NCI-H748 (cell line): ENCODE measurements around the gene PSMB3.
"Not testable (repeated sequence)": the region's sequence is repeated elsewhere in the genome, so short reads cannot be mapped to it uniquely, and the experiment has no call there.

Experiments
- DNase-seq: peaks from one replicate; lab custom pipeline; 2025; ENCODE audit not compliant: unreplicated experiment; lab: John Stamatoyannopoulos, UW

Gene PSMB3

DNA sequence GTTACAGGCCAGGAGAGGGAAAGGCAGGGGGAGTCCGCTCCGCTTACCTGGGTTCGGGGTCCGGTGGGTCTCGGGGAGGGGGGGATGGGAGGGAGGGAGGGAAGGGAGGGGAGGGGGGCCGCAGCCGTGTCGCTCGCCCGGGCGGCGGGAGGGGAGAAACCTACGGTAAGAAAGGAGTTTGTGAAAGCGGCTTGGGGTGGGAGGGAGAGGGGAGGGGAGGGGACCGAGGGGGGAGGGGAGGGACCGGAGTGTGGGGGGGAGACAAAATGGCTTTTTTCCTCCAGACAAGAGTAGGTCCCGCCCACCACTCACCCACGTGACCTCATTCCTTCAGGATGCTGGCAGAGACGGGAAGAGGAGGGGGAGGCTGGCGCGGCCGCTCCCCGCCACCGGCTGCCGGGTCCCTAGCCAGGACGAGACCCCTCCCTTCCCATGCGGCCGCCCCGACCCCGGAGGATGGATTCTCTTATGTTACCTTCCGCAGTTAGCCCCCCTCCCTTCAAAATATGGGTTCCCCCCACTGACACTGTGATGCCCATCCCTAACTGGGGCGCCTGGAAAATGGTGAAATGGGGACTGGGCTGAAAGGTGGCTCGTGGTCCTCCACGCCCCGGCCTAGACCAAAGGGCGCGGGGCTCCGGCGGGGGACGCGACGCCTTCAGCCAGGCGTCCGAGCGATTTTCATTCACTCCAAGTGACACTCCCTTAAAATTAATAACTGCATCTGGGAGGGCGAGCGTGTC lies 4.2 kb upstream of the PSMB3 start, which contains the start of gene PCGF2:
TSS of gene PCGF2 (minus strand) at position 188 of the 743 bp plus-strand sequence. CDS start 7,934 bp downstream, outside the sequence.
- DNase-seq, result peak; percentile 95

GRCh38 chr17:38748892-38749222 lies 3.7 kb upstream of the PSMB3 start:
- DNase-seq, result no peak

DNA sequence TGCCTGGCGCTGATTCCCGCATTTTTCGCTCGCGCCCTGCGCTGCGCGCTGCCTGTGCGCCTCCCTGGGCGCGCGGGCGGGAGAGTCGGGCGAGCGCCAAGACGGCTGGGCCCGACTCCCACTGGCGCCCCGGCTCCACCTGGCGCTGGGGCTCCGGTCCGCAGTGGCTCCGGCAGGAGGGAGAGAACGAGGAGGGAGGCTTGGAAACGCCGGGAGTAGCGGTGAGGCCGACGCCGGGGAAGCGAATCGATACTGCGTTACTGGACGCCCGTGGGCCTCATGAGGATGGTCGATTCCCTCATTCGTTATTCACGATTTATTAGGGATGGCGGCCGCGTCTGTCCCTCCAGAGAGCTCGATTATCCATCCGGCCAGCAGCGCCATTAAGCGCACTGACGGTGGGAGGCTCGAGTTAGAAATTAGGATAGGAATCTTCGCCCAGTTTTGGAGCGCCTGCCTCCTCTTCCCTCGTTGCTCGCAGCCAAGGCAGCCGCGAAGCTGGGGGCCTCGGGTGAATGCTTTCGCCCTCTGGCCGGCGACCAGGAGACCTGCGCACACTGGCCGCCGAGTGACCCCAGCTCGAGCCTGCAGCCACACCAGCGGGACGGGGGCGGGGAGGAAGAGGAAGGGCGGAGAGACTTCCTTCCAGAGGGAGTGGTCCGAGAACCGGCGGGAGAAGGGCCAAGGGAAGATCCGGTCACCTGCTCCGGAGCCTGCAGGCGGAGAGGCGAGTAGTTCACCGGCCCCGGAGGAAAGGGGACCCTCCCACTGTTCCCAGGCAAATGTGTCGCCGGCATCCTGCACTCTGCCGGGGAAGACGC lies 3.1 kb upstream of the PSMB3 start:
- DNase-seq, result peak; percentile 87

DNA sequence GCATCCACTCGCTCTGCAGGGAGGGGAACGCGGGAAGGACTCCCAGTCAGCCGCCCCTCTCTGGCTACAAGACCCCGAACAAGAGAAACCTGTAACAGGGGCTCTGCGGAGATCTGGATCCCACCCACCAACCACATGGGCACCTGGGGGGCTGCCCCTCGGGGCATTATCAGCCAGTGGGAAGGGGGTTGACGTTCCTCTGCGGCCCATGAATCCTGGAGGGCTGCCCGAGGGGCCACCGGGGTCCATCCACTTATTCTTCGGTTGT lies 2.6 kb upstream of the PSMB3 start:
- DNase-seq, result no peak

DNA sequence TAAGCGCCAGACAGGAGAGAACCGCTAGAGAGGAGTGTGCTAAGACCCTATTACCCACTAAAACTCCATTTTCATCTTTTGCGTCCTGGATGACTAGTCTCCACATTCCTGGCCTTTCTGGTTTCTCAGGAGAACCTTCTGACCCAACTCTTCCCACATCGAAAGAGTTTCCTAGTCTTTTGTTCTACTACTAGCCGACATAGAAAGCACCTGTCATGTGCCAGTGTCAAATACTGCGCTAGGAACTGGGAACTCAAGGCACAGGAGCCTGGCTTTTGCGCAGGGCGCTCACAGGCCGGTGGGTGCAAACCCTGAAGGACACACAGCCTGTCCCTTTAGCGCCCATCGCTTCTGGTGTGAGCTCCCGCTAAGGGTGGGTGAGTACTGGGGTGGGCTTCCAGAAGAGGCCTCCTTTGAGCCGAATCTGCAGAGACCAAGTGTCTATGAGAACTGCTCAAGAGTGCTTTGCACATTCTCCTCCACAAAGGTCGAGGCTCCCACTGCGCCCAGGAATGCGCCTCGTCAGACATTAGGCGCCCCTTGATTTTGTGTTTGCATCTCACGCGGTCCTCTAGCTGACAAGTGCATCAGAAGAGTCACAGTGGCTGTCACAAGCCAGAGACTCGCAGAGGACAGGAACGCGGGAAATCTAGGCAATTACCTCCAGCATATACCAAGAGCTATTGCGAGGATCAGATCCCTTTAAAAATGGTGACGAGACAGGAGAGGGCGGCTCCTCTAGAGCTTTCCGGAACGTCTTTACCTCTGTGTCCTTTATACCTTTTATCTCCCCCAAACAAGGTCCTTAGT lies 2.0 kb upstream of the PSMB3 start:
- peak; percentile 83 for DNase-seq

- DNase-seq, result peak; percentile 67
These were observed 1.3 kb upstream of the PSMB3 start for GRCh38 chr17:38751144-38751807.

GRCh38 chr17:38751808-38752307 lies 683 bp upstream of the PSMB3 start:
- peak; percentile 87 for DNase-seq

DNA sequence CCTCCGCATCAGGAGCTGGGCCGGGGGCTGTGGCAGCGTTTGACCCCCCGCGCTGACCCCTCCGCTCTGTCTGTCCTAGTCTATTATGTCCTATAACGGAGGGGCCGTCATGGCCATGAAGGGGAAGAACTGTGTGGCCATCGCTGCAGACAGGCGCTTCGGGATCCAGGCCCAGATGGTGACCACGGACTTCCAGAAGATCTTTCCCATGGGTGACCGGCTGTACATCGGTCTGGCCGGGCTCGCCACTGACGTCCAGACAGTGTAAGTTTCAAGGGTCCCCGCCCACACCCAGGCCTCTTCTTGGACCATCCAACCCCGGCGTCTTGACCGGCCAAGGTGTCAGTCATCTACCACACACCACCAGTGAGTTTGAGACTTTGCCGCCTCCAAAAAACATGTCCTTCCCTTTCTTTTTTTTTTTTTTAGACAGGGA lies 548 bp downstream of the PSMB3 start:
- DNase-seq, result no peak

DNA sequence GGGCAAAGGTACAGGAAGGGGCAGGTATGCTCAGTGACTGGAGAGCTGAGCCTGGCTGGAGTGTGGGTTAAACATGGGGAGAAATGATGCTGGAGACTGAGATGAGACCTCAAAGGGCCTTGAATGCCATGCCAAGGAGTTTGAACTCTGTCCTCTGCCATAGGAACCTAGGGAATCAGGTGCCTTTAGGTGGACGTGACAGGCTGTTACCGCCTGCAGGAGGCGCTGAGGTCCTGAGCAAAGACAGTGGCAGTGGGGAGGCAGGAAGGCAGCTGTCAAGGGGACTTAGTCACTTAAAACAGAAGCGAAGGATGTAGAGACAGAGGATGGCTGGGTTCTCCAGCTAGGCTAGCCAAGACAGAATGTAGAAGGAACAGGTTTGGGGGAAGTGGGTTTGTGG lies 9.1 kb downstream of the PSMB3 start:
- DNase-seq, result peak; percentile 38

DNA sequence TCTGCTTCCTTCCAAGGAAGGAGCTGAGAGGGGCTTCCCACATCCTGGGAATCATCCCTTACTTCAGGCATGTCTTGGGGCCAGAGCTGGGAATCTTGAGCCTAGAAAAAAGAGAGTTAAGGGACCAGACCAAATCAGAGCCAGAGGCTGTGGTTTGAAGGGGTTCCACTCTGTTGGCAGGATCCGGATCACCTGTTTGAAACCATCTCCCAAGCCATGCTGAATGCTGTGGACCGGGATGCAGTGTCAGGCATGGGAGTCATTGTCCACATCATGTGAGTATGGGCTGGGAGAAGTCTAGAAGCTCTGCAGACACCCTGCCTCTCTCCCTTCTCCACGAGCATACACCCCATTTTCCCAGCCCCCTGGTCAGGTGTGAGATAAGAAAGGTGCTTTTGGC lies 9.7 kb downstream of the PSMB3 start:
- DNase-seq, result no peak

- DNase-seq, result no peak
These were observed 13.8 kb downstream of the PSMB3 start for GRCh38 chr17:38766341-38766740.

GRCh38 chr17:38768417-38768816 lies 15.9 kb downstream of the PSMB3 start:
- no peak for DNase-seq

DNA sequence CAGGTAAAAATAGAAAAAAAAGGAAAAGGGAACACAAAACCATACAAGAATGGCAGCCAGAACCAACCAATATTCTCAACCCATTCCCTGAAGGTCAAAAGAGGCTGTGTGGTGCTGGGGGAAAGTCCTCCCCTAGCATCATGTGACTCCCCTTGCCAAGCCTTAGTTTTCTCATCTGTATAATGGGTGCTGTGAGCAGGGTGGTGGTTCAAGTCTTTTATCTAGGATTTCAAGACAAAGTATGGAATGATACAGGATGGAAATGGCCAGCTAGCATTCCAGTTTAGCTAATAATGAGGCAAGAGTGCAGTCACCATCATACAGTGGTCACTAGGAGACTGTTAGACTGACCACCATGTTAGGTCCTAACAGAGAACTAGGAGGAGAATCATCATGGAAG lies 20.7 kb downstream of the PSMB3 start:
- no peak for DNase-seq

DNA sequence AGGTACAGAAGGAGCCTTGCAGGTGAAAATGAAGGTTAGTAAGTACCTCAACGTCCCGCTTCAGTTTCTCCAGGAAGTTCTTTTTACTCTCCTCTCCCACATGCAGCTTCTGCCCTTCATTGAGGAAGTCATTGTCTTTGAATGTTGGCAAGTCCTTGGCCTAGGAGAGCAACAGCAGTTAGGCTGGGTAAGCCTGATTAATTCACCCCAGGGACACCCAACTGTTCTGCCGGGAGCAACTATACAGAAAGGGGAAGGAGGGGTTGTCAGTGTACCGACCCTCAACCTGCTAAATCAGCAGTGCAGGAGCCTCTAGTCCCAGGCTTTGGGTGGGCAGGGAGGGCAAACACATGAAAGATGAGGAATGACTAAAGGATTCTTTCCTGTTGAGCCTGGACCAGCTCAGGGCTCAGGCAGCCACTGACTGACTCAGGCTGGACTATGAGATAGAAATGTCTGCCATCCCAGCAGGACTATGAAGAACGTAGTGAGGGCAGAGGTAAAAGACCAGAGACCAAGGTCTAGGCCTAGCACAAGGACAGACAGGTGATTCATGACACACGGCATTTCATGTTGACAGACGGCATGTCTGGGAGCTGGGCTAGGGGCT lies 25.2 kb downstream of the PSMB3 start:
- no peak for DNase-seq

DNA sequence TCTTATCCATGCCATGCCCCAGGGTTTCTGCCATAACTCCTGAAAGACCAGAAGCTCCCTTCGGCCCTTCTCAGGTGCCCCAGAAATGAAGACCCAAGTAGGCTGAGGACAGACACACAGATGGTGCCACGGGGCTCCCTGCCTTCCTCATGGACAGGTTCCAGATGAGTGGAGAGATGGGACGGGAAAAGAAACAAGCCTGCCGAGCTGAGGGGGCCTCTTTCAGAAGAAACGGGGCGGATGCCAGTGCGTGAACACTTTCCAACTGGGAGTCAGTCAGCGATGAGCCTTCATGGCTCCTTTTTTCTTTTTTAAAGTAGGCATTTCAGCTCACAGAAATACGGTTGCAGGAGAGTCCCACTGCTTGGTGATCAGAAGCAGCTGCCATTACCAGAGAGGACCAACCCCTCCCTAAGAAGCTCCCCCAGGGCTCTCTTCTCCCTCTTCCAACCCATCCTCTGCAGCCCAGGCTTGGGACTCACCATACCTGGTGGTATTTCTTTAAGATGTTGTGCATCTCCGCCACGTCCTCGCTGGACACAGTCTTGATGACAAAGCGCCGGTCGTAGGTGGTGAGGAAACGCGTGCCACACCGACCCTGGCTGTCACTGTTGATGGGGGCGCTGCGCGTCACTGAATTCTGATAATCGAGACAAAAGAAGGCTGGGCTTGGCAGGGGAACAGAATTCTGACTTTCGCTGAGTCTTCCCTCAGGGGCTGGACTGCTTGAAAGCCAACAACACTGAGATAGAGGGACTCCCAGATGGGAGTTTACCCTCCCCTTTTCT lies 27.6 kb downstream of the PSMB3 start:
- no peak for DNase-seq

GRCh38 chr17:38783227-38783626 lies 30.7 kb downstream of the PSMB3 start:
- no peak for DNase-seq

- no peak for DNase-seq
These were observed 33.8 kb downstream of the PSMB3 start for GRCh38 chr17:38786372-38786771.

- DNase-seq, result not testable (repeated sequence)
These were observed 35.5 kb downstream of the PSMB3 start for GRCh38 chr17:38787999-38788398.

- DNase-seq, result no peak
These were observed 36.6 kb downstream of the PSMB3 start for GRCh38 chr17:38789185-38789584.
